H1 (cell line): ENCODE data around the gene ANKRD60. TPM values are rescaled to one million over a fixed set of nuclear protein-coding genes. Genes with fewer than 3 reads are reported as not detected.

Source experiments
- BACH1 ChIP-seq: IDR thresholded peaks from 2 replicates; pipeline ENCODE4 v1.6.1; 2012; ENCODE audit warnings: low read length, improper control_type of control experiment
- CHD7 ChIP-seq: fragments of 300-600 bp; sonication (generic); IDR thresholded peaks from 2 replicates; pipeline ENCODE4 v1.7.1; 2012; ENCODE audit warnings: low read length, moderate library complexity, mild to moderate bottlenecking, inconsistent platforms; ENCODE audit not compliant: insufficient replicate concordance
- CREB1 ChIP-seq: IDR thresholded peaks from 2 replicates; pipeline ENCODE4 v1.6.1; 2012; ENCODE audit warnings: inconsistent platforms
- GABPA ChIP-seq: IDR thresholded peaks from 2 replicates; pipeline ENCODE4 v1.6.1; 2011; ENCODE audit warnings: mild to moderate bottlenecking, low read length, moderate library complexity, borderline replicate concordance; ENCODE audit not compliant: insufficient read depth
- JUN ChIP-seq: IDR thresholded peaks from 2 replicates; pipeline ENCODE4 v1.6.1; 2011; ENCODE audit warnings: low read depth, mild to moderate bottlenecking, improper control_type of control experiment, low read length
- KDM5A ChIP-seq: fragments of 200-600 bp; IDR thresholded peaks from 2 replicates; pipeline ENCODE4 v1.7.1; 2012; ENCODE audit warnings: mild to moderate bottlenecking, low read length, inconsistent platforms, mixed read lengths
- RNF2 ChIP-seq: fragments of 200-900, 300-1000 bp; sonication (generic); IDR thresholded peaks from 2 replicates; pipeline ENCODE4 v1.7.1; 2016; ENCODE audit warnings: borderline replicate concordance, low read depth, mild to moderate bottlenecking, antibody characterized with exemption, low read length; ENCODE audit not compliant: poor library complexity, severe bottlenecking; ENCODE audit errors: missing control alignments
- RXRA ChIP-seq: IDR thresholded peaks from 2 replicates; pipeline ENCODE4 v1.6.1; 2011; ENCODE audit warnings: low read depth, mild to moderate bottlenecking, low read length, moderate library complexity; ENCODE audit not compliant: insufficient read depth
- SIN3A ChIP-seq, 2 experiments: IDR thresholded peaks in 1 of 2; conservative IDR thresholded peaks in 1 of 2; 2 replicates each; pipeline ENCODE4 v1.6.1; 2011 to 2012; ENCODE audit warnings: low read length in 2 of 2, improper control_type of control experiment in 1 of 2, low read depth in 1 of 2, mild to moderate bottlenecking in 1 of 2
- SP2 ChIP-seq: IDR thresholded peaks from 2 replicates; pipeline ENCODE4 v1.6.1; 2012; ENCODE audit warnings: mild to moderate bottlenecking, low read length, inconsistent platforms
- SRF ChIP-seq: IDR thresholded peaks from 2 replicates; pipeline ENCODE4 v1.6.1; 2011; ENCODE audit warnings: mild to moderate bottlenecking, low read depth, low read length, moderate library complexity
- TAF7 ChIP-seq: optimal IDR thresholded peaks from 2 replicates; pipeline ENCODE3; 2011; ENCODE audit warnings: low read depth, mild to moderate bottlenecking, inconsistent platforms, low read length, moderate library complexity, borderline replicate concordance
- polyA plus RNA-seq, 7 experiments: library from polyadenylated mRNA; depleted of rRNA in 3 of 7; stranded (reverse) in 5 of 7; unstranded in 2 of 7; fragments of >200 nt in 5 of 7; fragments of 200-250 nt in 2 of 7; gene quantifications; 1 replicate in 5 of 7; 2 replicates in 1 of 7; 4 replicates in 1 of 7; pipeline versions ENCODE4 v1.2.1 to v1.2.3, GENCODE V29; 2011 to 2013; ENCODE audit warnings: missing spikeins in 2 of 7, mixed read lengths in 2 of 7
- total RNA-seq: library from RNA; stranded (reverse); fragmentation: NEBNext Ultra II Directional; extraction: Animal tissue kit (Norgen Biotek cat#: 25700); gene quantifications from 2 replicates; pipeline ENCODE4 v1.2.1, GENCODE V29; 2021

The ANKRD60 gene
- total and polyA plus RNA-seq, 2 of the 8 experiments (the other 6 are each of a cell fraction or from before 2014, with no cell fraction given): not detected

- TF ChIP-seq CHD7 (no peak), TAF7 (no peak), SIN3A (conservative IDR thresholded peaks at IDR 0.05 in 1 of 2, IDR thresholded peaks at IDR 0.05 in 1 of 2; ENCODE audit: low read depth in 1 of 2, low read length in 2 of 2) (no peak), KDM5A (no peak), RNF2 (no peak), CREB1 (no peak), BACH1 (no peak), SRF (no peak), RXRA (no peak), GABPA (no peak), JUN (no peak), SP2 (no peak)
Measured at GRCh38 chr20:58256307-58256706, 27.9 kb upstream of the ANKRD60 start (continued).
